Measurements from ENCODE around the gene CAMTA1. TPM values are rescaled to one million over a fixed set of nuclear protein-coding genes. Genes with fewer than 3 reads are reported as not detected.

The CAMTA1 gene
- total and polyA plus RNA-seq, 4 donors, result 90.5 to 236 (median 195) TPM

GRCh38 chr1:7519181-7519860 is 734.1 kb downstream of the CAMTA1 start:
- no peaks in the 10 kb centered on the region for H3K9me3 ChIP-seq (ENCODE audit: control insufficient read depth, insufficient read depth, low read length)
- H3K27me3 ChIP-seq (ENCODE audit: control insufficient read depth, insufficient read depth, low read length), result no peaks in the 10 kb centered on the region
- peaks cover 8% of the 10 kb centered on the region for H3K36me3 ChIP-seq (ENCODE audit: control insufficient read depth, insufficient read depth, low read length)
- 79% methylated on average over 8 of the region's 8 CpGs for WGBS (ENCODE audit: insufficient coverage)
- no peak for DNase-seq (ENCODE audit: low read depth in 4 of 6, low spot score in 6 of 6)
- peaks cover 12% of the 10 kb centered on the region for H3K4me1 ChIP-seq (ENCODE audit: control insufficient read depth, insufficient read depth, low read length)
- H3K27ac ChIP-seq (ENCODE audit: low read depth, low read length), result no peak overlapping the region
- H3K4me3 ChIP-seq (ENCODE audit: low read depth, low read length), result no peak overlapping the region

GRCh38 chr1:7519861-7520395 is 734.7 kb downstream of the CAMTA1 start:
- H3K27me3 ChIP-seq (ENCODE audit: control insufficient read depth, insufficient read depth, low read length), result no peaks in the 10 kb centered on the region
- no peaks in the 10 kb centered on the region for H3K9me3 ChIP-seq (ENCODE audit: control insufficient read depth, insufficient read depth, low read length)
- peaks cover 8% of the 10 kb centered on the region for H3K36me3 ChIP-seq (ENCODE audit: control insufficient read depth, insufficient read depth, low read length)
- WGBS (ENCODE audit: insufficient coverage), result 89% methylated on average over 7 of the region's 9 CpGs
- H3K4me3 ChIP-seq (ENCODE audit: low read depth, low read length), result no peak overlapping the region
- H3K4me1 ChIP-seq (ENCODE audit: control insufficient read depth, insufficient read depth, low read length), result peaks cover 16% of the 10 kb centered on the region
- no peak for DNase-seq (ENCODE audit: low read depth in 4 of 6, low spot score in 6 of 6)
- H3K27ac ChIP-seq (ENCODE audit: low read depth, low read length), result no peak overlapping the region

- H3K36me3 ChIP-seq (ENCODE audit: control insufficient read depth, insufficient read depth, low read length), result peaks cover 7% of the 10 kb centered on the region
- DNase-seq (ENCODE audit: low read depth in 4 of 6, low spot score in 6 of 6), result no peak
- no peaks in the 10 kb centered on the region for H3K27me3 ChIP-seq (ENCODE audit: control insufficient read depth, insufficient read depth, low read length)
- no peak overlapping the region for H3K27ac ChIP-seq (ENCODE audit: low read depth, low read length)
- WGBS (ENCODE audit: insufficient coverage), result 100% methylated on average over 1 of the region's 4 CpGs
- no peaks in the 10 kb centered on the region for H3K9me3 ChIP-seq (ENCODE audit: control insufficient read depth, insufficient read depth, low read length)
- peaks cover 20% of the 10 kb centered on the region for H3K4me1 ChIP-seq (ENCODE audit: control insufficient read depth, insufficient read depth, low read length)
- H3K4me3 ChIP-seq (ENCODE audit: low read depth, low read length), result no peak overlapping the region
Measured at GRCh38 chr1:7520496-7520895, 735.2 kb downstream of the CAMTA1 start.

DNA sequence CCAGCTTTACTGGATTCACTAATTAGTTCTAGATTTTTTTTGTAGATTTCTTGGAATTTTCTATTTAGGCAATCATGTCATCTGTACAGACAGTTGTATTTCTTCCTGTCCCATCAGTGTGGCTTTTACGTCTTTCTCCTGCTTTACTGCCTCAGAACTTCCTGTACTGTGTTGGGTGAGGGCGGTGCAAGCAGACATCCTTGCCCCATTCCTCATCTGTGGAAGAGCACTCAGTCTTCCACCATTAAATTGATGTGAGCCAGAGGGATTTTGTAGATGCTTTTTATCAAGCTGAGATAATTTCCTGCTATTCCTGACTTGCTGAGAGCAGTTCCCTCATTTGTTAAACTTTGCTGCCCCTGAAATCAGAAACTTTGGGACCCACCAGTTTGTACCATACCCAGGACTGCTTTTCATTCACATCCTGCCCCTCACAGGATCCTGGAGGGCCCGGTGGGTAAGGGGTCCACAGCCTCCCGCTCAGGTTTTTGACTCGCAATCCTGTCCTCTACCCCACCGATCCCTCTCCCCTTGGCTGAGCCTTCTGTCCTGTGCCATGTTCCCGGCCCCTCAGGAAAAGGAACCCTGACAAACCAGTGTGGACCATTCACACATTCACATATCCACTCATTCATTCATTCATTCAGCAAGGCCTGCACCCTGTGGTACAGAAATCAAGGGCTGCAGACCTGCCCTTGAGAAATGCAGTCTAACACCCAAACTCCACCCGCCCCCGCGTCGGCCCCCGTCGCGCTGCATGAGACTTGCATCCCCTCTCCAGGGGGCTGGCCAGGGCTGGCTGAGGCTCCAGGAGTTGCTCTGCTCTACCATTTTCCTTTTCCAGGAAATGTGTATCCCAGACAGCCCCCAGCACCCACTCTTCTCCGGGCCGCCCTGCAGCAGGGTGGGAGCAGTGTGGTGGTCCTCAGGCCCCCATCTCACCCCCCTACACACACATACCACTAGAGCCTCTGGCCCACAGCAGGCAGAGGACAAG is 739.4 kb downstream of the CAMTA1 start:
- 91% methylated on average over 10 of the region's 16 CpGs for WGBS (ENCODE audit: insufficient coverage)
- Histone ChIP-seq H3K27me3 (ENCODE audit: control insufficient read depth, insufficient read depth, low read length) (no peaks in the 10 kb centered on the region), H3K9me3 (ENCODE audit: control insufficient read depth, insufficient read depth, low read length) (no peaks in the 10 kb centered on the region), H3K27ac (ENCODE audit: low read depth, low read length) (no peak overlapping the region), H3K4me1 (ENCODE audit: control insufficient read depth, insufficient read depth, low read length) (peaks cover 16% of the 10 kb centered on the region), H3K36me3 (ENCODE audit: control insufficient read depth, insufficient read depth, low read length) (peaks cover 13% of the 10 kb centered on the region), H3K4me3 (ENCODE audit: low read depth, low read length) (no peak overlapping the region)
- DNase-seq (ENCODE audit: low read depth in 4 of 6, low spot score in 6 of 6), result peak in 1 of 6 donors; percentile 31

DNA sequence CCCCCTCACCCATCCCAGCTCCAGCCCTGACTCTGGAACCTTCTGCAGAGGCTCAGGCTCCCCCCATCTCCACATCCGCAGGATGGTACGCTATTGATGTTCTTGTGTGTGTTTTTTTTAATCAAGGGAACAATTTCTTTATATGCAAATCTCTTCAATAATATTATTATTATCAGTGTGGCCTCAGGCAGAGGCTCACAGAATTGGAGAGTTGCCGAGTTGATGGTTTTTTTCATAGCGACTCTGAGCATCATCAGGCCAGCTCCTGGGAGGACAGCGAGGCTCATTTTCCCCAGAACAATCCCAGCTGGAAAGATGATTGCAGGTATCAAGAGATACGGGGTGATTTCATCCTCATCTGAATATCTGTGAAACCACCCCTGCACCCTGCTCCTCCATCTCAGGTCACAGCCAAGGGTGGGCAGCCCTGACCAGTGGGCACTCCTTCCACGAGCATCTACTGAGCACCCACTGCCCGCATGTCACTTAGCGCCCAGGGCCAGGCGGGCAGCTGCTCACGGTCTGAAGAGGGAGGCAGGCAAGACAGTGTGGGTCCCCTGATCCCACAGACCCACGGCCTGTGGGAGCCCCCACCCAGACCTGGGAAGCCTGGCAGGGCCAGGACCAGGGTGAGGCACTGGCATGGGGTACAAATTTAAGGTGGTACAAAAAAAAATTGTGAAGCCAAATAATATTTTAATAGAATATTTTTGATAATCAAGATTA is 740.2 kb downstream of the CAMTA1 start:
- Histone ChIP-seq H3K27me3 (ENCODE audit: control insufficient read depth, insufficient read depth, low read length) (no peaks in the 10 kb centered on the region), H3K9me3 (ENCODE audit: control insufficient read depth, insufficient read depth, low read length) (no peaks in the 10 kb centered on the region), H3K4me3 (ENCODE audit: low read depth, low read length) (no peak overlapping the region), H3K4me1 (ENCODE audit: control insufficient read depth, insufficient read depth, low read length) (peaks cover 14% of the 10 kb centered on the region), H3K36me3 (ENCODE audit: control insufficient read depth, insufficient read depth, low read length) (peaks cover 13% of the 10 kb centered on the region), H3K27ac (ENCODE audit: low read depth, low read length) (no peak overlapping the region)
- WGBS (ENCODE audit: insufficient coverage), result 88% methylated on average over 6 of the region's 12 CpGs
- DNase-seq (ENCODE audit: low read depth in 4 of 6, low spot score in 6 of 6), result peak in 1 of 6 donors; percentile 75

DNA sequence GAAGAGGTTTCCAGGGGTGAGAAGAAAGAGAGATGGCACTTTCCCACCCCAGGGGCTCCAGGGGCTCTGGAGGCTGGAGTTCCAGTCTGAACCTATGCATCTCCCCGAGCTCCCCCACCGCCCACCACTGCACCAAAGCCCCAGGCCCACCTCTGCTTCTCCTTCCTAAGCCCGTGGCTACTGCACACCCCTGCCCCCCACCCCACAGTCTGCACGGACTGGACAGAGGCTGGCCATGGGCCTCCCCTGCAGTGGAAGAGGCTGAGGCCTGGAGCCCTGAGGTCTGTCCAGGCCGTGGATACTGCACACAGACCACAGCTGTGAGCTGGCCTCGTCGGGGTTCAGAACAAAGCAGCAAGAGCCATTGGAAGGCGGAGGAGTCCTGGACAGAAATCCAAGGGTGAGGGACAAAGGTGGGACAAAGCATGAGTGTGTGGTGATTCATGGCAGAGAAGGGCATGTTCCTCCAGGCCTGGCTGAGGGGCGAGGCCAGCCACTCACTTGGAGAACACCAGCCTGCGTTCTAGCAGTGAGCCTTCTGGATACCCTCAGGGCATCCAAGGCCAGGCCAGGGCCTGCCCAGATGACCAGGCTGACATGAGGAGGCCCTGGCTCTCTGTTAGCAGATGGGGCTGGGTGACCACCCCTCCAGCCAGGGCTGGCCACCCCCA is 741.1 kb downstream of the CAMTA1 start:
- WGBS (ENCODE audit: insufficient coverage), result 73% methylated on average over 10 of the region's 10 CpGs
- H3K4me1 ChIP-seq (ENCODE audit: control insufficient read depth, insufficient read depth, low read length), result peaks cover 12% of the 10 kb centered on the region
- no peak for DNase-seq (ENCODE audit: low read depth in 4 of 6, low spot score in 6 of 6)

DNA sequence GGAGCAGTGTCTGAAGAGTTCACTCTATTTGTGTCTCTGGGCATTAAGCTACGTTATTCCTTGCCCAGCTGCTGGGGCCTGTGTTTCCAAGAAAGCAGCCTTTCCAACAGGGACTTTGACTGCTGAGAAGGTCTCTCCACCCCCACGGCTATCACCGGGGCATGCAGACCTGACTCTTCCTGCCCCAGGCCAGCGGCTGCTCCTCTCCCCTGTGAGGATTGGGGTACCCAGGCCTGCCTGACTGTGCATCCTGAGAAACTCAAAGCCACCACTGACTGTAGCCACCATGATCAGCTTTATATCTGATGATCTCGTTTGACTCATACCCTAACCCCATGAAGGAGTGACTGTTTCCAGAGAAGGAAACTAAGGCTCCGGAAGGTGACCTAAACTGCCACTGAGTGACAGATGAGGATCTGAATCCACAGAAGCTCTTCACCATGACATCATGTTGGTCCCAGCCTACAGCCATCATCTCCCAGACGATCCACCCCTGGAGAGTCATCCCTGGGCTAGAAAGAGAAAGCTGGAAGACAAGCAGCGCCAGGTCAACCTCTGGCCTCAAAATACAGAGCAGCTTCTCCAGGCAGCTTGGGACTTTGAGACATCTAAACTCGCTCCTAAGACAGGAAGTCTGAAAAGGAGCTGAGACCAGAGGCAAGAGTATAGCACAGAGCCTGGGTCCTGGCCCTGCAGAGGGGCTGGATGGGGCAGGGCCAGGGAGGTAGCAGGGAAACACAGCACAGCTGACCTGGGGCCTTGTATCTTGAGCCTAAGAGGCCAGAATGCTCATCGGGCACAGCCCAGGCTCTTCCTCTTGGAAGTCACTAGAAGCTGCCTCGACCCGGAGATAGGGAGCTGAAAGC is 741.8 kb downstream of the CAMTA1 start:
- no peak for DNase-seq (ENCODE audit: low read depth in 4 of 6, low spot score in 6 of 6)
- 90% methylated on average over 10 of the region's 12 CpGs for WGBS (ENCODE audit: insufficient coverage)
- no peak overlapping the region for H3K27ac ChIP-seq (ENCODE audit: low read depth, low read length)

More for the DNA sequence above, 741.1 kb downstream of the CAMTA1 start:
- Histone ChIP-seq H3K9me3 (ENCODE audit: control insufficient read depth, insufficient read depth, low read length) (no peaks in the 10 kb centered on the region), H3K4me3 (ENCODE audit: low read depth, low read length) (no peak overlapping the region), H3K27ac (ENCODE audit: low read depth, low read length) (no peak overlapping the region), H3K27me3 (ENCODE audit: control insufficient read depth, insufficient read depth, low read length) (no peaks in the 10 kb centered on the region), H3K36me3 (ENCODE audit: control insufficient read depth, insufficient read depth, low read length) (peaks cover 13% of the 10 kb centered on the region)

DNA sequence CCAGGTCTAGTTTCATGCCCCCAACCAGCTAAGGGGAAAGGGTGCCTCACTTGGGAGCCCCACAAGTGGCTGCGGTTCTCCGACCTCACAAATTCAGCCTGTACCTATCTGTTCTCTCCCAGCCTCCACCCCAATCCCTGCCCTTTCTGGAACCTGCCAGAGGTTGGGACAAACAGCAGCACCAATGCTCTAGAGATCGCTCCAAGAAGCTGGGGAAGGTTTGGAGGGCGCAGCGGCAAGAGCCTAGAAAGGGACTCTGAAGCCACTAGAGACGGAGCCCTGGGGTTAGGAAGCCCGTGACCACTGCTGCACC is 742.4 kb downstream of the CAMTA1 start:
- DNase-seq (ENCODE audit: low read depth in 4 of 6, low spot score in 6 of 6), result no peak
- WGBS (ENCODE audit: insufficient coverage), result 98% methylated on average over 7 of the region's 7 CpGs
- no peaks in the 10 kb centered on the region for H3K27me3 ChIP-seq (ENCODE audit: control insufficient read depth, insufficient read depth, low read length)

More for the DNA sequence above, 741.8 kb downstream of the CAMTA1 start:
- H3K4me1 ChIP-seq (ENCODE audit: control insufficient read depth, insufficient read depth, low read length), result peaks cover 12% of the 10 kb centered on the region
- no peaks in the 10 kb centered on the region for H3K27me3 ChIP-seq (ENCODE audit: control insufficient read depth, insufficient read depth, low read length)
- H3K4me3 ChIP-seq (ENCODE audit: low read depth, low read length), result no peak overlapping the region
- H3K9me3 ChIP-seq (ENCODE audit: control insufficient read depth, insufficient read depth, low read length), result no peaks in the 10 kb centered on the region
- peaks cover 13% of the 10 kb centered on the region for H3K36me3 ChIP-seq (ENCODE audit: control insufficient read depth, insufficient read depth, low read length)

More for the DNA sequence above, 742.4 kb downstream of the CAMTA1 start:
- Histone ChIP-seq H3K4me3 (ENCODE audit: low read depth, low read length) (no peak overlapping the region), H3K9me3 (ENCODE audit: control insufficient read depth, insufficient read depth, low read length) (no peaks in the 10 kb centered on the region), H3K27ac (ENCODE audit: low read depth, low read length) (no peak overlapping the region), H3K36me3 (ENCODE audit: control insufficient read depth, insufficient read depth, low read length) (peaks cover 13% of the 10 kb centered on the region), H3K4me1 (ENCODE audit: control insufficient read depth, insufficient read depth, low read length) (peaks cover 12% of the 10 kb centered on the region)
